ENCODE results near the gene IFNK.

- TF ChIP-seq CTCF (IDR thresholded peaks at IDR 0.05) (no peak), EP300 (IDR thresholded peaks at IDR 0.05) (no peak)
Measured at GRCh38 chr9:27571011-27571410, 46.9 kb downstream of the IFNK start.
